Lung microvascular endothelial cell (primary cell): Measurements from ENCODE around the gene PANK3. TPM values are rescaled to one million over a fixed set of nuclear protein-coding genes. Genes with fewer than 3 reads are reported as not detected.
"Not testable (repeated sequence)": the region's sequence is repeated elsewhere in the genome, so short reads cannot be mapped to it uniquely, and the experiment has no call there.

Experiments
- DNase-seq, 2 donors: peaks; one replicate each; pipeline versions ENCODE4 v3.0.0 to v3.0.0-alpha.2; 2010; ENCODE audit warnings: low read depth in 2 of 2
- total RNA-seq: library from RNA; depleted of rRNA; stranded (reverse); fragments of >200 nt; gene quantifications from 2 replicates; pipeline ENCODE4 v1.2.1, GENCODE V29; 2014

Gene PANK3
- total RNA-seq, 1 donor from 2014 or later = 63.1 TPM

DNA sequence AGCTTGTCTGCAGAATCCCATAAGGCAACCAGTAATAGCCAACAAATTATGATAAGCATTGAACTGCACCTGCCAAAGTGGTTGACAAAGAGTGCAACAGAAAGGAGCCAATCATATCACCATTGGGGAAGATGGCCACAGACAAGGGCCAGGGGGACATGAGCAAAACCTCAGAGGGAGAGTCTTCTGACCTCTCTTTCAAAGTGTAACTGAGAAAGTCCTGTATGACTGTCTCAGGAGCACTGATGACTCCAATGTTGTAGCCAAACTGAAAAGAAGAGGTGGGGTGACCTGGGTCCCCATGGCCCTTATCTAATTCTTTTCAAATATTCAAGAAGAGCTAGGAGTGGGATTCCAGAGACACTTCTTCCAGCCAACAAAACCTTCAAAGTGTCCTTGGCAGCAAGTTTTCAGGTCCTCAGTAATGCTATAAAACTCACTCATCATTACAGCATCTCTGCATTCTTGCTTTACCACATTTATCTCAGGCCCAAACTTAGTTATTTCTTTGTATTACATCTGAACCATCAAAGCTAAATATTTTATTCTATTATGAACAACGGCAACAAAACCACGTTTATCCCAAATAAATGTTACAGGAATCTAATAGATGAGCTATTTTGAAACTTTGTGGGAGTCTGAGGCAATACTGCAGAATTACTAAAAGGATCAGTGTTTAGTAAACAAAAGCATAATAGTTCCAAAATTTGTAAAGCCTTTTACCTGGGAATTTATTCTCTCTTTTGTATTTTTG, 25.6 kb downstream of the PANK3 start:
- DNase-seq = no peak

DNA sequence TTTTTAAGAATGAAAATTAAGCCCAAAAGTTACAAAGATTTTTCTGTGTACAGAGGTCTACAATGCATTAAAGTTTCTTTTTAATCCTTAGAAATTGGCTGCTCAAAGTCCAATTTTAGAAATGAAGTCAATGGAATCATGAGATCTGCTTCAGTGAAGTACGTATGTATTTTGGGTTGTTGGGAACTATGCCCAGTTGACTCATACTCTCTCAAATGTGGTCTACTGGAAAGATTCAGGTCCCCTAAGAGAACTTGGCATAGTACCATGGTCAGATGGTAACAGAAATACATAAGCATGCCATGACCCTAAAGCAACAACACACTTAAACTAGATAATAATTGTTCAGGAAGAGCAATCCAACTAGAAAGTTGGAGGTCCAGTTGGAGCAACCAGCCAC, 27.0 kb downstream of the PANK3 start:
- DNase-seq = peak; percentile 64 to 76

DNA sequence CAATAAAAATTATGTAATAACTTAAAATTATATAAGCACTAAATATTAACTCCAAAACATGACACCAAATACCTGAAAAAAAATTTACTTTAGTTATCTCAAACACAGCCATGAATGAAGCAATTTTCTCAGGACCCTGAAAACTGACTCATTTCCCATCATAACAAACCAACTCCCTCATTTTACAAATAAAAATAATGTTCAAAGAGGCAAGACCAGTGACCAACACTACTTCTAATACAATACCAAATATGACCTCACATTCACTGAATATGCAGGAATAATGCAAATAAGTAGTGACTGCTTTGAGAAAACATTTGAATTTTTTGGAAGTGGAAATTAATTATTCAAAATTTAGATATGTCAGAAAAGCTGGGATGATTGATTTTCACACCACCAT, 28.5 kb downstream of the PANK3 start:
- DNase-seq = peak in 1 of 2 donors; percentile 24

DNA sequence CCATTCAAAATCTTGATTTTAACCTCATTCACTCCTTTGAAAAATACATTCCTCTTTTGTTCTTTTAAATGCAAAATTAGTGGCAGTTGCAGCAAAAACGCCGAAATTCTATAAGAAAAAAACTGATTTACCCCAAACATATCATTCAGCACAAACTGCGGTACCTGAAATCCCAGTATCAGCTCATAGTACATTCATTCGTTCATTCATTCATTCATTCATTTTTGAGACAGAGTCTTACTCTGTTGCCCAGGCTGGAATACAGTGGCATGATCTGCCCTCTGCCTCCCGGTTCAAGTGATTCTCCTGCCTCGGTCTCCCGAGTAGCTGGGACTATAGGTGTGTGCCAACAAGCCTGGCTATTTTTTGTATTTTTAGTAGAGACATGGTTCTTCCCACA, 29.6 kb downstream of the PANK3 start:
- no peak for DNase-seq

GRCh38 chr5:168537176-168537575, 42.0 kb downstream of the PANK3 start:
- no peak for DNase-seq

DNA sequence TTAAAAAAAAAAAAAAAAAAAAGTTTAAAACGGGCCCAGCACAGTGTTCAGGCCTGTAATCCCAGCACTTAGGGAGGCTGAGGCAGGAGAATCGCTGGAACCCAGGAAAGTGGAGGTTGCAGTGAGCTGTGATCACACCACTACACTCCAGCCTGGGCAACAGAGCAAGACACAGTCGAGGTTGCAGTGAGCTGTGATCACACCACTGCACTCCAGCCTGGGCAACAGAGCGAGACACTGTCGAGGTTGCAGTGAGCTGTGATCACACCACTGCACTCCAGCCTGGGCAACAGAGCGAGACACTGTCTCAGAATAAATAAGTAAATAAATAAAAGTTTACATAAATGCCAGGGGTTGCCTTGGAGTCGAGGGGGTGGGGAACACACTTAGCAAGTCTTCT, 44.8 kb downstream of the PANK3 start:
- not testable (repeated sequence) for DNase-seq

- DNase-seq = no peak
Observed at GRCh38 chr5:168531987-168532864, 46.9 kb downstream of the PANK3 start.

- DNase-seq = no peak
Observed at GRCh38 chr5:168531191-168531590, 48.0 kb downstream of the PANK3 start.

DNA sequence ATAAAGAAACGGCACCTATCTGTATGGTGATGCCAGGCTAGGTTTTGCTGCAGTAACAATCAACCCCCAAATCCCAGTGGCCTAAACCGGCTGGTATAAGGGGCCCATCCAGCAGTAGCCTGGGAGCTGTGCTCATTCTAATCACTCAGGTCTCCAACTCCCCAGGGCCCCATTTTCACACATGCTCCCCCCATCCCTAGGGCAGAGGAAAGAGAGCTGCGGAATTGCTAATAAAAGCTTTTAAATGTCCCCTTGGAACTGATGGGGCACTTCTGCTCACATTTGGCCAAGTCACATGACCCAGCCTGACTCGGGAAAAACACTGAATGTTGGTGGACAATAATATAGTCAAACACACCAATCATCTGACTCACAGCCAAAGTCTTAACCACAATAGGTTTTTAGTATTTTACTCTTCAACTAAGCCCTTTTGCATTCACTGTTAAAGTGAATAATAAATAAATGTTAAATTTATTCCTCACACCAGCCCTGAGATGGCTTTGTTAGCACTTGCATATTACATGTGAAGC, 48.5 kb downstream of the PANK3 start:
- DNase-seq = no peak

GRCh38 chr5:168529374-168530234, 49.6 kb downstream of the PANK3 start:
- DNase-seq = peak in 1 of 2 donors; percentile 14

DNA sequence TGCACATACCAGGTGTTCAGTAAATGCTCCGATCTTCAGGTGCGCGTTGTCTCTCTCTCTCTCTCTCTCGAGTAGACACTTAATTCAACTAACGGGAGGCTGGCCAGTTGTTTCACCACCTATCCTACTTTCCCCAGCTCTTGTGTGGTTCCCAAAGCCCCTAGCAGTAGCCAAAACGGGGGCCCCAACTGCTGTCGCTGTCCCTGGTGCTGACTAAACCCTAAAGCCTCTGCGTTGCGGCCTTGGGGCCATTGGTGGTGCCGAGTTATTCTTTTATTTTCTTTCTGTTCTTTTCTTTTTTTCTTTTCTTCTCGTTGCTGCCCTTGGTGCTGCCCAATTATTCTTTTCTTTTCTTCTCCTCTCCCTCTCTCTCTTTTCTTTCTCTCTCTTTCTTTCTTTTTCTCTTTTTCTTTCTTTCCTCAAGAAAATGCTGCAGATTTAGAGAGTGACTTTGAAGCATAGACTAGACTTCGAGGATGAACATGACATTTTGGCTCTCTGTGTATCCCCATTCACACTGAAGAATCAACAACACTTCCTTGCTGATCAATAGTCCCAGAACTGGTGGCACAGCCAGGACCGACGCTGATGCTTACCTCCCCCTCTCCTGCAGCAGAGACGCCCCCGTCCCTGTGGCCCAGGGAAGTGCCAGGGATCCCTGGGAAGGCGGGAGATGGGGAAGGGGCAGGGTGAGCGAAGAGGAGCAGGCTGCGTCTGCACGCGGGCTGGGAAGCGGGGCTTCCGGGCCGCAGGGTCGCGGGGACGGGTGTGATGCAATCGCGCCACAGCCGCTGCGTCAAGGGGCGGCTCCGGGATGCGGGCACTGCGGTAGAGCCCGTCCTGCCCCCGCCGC, 50.4 kb downstream of the PANK3 start, which contains the start of gene FBLL1:
TSS of gene FBLL1 (plus strand) at position 785 of the 853 bp plus-strand sequence. CDS start 200 bp downstream, outside the sequence.
- peak; percentile 17 to 48 for DNase-seq

- no peak for DNase-seq
Observed at GRCh38 chr5:168527756-168528295, 51.3 kb downstream of the PANK3 start.

- DNase-seq = no peak
Observed at GRCh38 chr5:168525856-168526255, 53.3 kb downstream of the PANK3 start.

DNA sequence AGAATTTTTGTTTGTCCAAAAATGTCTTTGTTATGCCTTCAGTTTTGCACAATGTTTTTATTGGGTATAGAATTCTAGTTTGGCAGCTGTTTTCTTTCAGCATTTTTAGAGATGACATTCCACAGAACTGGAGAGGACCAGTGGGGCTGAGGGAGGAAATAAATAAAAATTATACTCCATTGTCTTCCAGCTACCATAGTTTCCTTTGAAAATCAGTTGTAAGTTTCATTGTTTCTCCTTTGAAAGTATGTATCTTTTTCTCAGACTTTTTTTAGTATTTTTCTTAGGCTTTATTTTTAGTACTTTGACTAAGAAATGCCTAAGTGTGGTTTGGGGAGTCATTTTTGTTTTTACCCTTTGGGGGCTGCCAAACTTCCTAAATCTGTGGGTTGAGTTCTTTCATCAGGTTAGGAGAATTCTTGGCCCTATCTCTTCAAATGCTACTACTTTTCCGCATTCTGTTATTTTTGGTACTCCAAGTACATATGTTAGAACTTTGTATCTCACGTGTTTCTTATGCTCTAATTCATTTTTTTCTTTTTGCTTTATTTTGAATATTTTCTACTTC, 65.2 kb downstream of the PANK3 start:
- DNase-seq = no peak

DNA sequence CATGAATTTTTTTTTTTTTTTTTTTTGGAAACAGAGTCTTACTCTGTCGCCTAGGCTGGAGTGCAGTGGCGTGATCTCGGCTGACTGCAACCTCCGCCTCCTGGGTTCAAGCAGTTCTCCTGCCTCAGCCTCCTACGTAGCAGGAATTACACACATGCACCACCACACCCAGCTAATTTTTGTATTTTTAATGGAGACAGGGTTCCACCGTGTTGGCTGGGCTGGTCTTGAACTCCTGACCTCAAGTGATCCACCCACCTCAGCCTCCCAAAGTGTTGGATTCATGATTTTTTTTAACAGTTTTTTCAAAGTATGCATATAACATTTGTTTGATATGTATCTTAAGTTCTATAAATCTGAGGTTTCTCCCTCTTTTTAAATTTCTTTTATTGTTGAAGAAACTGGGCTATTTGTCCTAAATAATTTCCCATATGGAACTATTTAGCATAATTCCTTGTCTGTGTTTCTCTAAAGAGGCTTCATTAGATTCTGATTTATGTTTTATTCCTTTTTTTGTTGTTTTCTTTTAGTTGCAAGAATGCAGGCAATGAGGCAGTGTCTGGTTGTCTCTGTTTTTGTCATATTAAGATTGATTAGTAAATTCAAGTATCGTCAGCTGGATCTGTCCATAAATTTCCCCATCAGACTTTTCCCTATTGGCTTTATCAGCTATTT, 76.5 kb downstream of the PANK3 start:
- no peak for DNase-seq
